B cell (primary cell): ENCODE measurements around the gene RPL32.

ENCODE experiments used
- CTCF ChIP-seq: fragments of 200-600 bp; IDR thresholded peaks from one replicate; pipeline ENCODE4 v1.8.0; 2022; ENCODE audit warnings: antibody characterized with exemption, mild to moderate bottlenecking
- EZH2 ChIP-seq: IDR thresholded peaks from 2 replicates; pipeline ENCODE4 v1.6.1; 2012; ENCODE audit warnings: borderline replicate concordance, low read depth, mild to moderate bottlenecking, moderate library complexity, low read length; ENCODE audit not compliant: insufficient read depth, poor library complexity, severe bottlenecking

GRCh38 chr3:12861611-12862010 lies 20.2 kb upstream of the RPL32 start:
- TF ChIP-seq CTCF (no peak), EZH2 (no peak)
